SW480 (cell line): ENCODE results near the gene SACM1L.

Source experiments
- DNase-seq: peaks from one replicate; pipeline ENCODE4 v3.0.0-alpha.2; 2016; ENCODE audit warnings: low spot score

Gene SACM1L, protein sequence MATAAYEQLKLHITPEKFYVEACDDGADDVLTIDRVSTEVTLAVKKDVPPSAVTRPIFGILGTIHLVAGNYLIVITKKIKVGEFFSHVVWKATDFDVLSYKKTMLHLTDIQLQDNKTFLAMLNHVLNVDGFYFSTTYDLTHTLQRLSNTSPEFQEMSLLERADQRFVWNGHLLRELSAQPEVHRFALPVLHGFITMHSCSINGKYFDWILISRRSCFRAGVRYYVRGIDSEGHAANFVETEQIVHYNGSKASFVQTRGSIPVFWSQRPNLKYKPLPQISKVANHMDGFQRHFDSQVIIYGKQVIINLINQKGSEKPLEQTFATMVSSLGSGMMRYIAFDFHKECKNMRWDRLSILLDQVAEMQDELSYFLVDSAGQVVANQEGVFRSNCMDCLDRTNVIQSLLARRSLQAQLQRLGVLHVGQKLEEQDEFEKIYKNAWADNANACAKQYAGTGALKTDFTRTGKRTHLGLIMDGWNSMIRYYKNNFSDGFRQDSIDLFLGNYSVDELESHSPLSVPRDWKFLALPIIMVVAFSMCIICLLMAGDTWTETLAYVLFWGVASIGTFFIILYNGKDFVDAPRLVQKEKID

DNA sequence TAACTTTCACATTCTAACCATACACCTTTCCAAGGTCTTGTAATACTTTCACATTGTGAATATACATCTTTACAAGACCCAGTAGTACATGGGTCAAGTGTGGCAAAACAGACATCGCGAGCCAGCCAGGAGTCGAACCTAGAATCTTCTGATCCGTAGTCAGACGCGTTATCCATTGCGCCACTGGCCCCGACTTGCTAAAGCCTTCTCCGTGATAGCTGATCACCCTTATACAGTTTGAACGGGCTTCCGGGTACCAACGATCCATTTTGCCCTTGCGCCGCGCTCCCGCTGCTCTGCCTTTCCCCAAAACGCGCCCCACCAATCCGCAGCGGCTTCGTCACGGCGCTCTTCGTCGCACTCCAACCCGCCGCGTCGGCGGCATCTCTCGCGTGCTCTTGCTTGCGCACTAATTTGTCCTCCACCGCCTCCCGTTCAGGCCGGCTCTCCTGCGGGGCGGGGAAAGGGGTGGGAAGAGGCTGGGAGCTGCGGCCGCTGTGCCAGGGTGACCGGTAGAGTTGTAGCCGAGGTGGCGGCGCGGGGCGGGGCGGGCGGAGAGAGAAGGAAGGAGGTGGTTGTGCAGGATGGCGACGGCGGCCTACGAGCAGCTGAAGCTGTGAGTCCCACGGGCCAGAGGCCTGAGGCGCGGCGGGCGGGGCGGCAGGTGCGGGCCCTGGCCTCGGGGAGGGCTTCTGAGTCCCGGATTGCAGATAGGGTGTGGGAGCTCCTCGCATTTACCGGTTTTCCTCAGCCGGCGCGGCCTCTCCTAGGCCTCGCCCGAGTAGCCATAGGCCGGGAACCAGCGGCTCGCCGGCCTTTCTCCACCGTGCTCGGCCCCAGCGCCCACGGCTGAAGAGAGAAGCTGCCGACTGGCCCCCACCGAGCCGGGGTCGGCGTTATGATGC lies at the start of gene SACM1L:
SACM1L (plus strand) TSS at position 515 of the 905 bp plus-strand sequence; CDS start at position 585, 70 bp downstream.
- peak; percentile 98 for DNase-seq

DNA sequence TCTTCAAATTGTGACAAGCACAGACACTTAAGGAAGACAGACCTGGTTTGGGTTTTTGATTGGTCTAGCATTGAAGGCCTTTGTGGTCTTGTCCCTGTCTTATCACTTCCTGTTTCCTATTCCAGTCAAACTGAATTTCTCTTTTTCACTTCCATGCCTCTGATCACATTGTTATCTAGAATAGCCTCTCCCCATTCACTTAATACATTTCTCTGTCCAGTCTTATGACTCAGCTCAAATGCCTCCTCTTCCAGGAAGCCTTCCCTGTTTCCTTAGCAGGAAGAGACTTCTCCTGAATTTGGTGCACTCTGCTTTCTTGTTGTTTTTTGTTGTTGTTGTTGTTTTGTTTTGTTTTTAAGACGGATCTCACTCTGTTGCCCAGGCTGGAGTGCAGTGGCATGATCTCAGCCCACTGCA lies 49.1 kb upstream of the SACM1L start:
- DNase-seq = no peak

DNA sequence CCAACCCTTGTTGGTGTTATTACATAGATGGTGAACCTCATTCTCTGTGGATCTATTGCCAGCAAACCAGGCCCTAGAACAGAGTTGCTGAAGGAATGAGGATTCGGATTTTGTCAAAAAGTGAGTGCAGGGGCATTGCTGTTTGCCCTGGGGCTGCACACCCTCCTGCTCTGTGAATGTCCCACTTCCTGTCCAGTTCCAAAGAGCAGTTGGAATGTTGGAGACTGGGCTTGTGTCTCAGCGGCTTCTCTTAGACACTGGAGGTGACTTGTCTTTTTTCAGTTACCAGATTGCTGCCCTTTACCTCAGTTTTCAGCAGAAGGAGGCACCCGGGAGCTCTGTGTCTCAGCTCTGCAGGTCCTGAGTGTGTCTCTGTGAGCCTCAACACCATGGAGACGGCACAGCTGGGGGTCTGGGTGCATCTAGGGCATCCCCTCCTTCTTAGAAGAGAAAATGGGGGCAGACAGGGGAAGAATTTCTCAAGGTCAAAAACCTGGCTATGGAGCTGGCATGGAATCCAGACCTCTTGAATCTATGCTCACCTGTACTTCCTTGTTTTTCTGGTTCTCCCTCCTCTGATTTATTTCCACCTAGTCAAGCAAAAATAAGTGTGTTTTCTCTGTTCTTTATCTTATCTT lies 48.4 kb upstream of the SACM1L start:
- DNase-seq = no peak

DNA sequence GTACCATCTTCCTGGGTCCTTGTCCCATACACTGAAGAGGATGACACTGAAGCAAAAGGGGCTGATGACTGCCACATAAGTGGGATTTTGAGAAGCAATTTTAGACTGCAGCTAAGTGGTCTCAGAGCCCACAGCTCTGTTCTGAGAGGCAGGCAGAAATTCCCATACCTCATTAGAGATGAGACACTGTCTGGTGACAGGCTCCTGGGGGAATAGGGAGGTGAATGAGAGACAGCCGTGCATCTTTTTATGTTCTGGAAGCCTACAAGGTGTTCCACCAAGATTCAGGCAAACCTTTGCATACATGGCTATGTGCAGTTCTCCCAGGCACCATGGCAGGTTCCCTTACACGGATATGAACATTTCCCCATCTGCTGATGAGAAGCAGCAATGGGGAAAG lies 47.4 kb upstream of the SACM1L start:
- no peak for DNase-seq

DNA sequence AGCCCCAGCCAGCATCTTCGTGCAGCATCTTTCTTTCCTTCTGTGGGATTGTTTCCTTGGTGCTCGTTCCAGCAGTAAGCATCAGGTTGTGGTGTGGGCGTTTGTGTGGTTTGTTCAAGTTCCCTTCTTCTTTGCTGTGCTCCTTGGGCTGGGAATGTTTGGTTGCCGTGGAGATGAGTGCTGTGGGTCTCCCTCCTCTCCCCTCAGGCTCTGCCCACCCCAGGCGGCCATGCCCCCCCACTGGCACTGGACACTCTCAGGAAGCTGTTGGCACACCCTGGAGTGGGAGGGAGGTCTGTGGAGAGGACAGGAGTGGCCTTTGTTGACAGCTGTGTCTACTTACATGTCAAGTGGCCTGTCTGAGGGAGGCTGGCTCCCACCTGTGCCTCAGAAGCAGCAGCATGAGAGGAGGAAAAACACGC lies 46.5 kb upstream of the SACM1L start:
- no peak for DNase-seq

DNA sequence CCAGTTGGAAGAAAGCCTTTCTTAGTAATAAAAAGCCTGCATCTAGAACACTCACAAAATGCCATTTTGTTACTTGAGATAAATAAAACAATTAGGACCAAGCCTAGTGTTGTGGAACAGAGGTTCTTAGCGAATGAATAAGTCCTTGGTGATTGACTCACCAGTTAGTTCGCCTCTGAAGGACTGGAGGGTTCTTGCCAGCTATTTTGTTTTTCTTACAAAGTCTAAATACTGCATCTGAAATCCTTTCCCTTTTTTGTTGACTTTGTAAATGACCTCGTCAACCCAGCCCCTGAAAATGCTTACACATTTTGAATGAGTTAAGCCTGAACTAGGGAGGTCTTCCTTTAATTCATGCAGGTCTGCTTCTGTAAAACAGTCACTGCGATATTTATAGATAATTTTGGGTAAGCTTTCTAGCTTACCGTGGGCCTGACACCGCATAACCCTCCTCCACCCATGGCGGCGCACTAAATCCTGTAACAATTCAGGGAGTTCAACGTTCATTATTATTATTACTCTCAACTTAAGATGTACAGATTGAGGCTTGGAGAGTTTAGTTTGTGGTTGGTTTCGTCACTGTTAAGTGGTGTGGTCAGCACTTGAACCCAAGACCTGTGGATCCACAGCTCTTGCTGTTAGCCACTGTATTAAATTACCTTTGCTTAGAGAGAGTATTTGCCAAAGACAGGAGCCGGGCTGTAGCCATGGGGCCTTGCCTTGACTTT lies 45.0 kb upstream of the SACM1L start:
- DNase-seq = no peak

DNA sequence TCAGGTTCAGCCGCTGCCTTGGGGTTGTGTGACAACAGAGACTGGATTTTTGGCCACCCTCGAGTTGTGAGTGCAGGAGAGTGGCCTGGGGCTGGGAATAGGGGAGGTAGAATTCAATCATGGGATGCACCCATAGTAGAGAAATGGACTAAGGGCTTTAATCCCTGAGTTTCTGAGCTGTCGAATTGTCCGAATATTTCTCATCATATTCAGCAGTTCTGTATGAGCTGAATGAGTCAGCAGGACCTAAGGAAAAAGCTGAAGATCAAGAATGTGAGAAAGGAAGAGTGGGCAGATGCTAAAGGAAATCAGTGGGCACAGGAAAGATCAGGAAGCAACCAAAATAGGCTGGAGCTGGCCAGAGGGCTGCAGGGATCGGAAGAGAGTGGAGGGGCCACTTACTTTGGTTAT lies 44.4 kb upstream of the SACM1L start:
- peak; percentile 10 for DNase-seq

DNA sequence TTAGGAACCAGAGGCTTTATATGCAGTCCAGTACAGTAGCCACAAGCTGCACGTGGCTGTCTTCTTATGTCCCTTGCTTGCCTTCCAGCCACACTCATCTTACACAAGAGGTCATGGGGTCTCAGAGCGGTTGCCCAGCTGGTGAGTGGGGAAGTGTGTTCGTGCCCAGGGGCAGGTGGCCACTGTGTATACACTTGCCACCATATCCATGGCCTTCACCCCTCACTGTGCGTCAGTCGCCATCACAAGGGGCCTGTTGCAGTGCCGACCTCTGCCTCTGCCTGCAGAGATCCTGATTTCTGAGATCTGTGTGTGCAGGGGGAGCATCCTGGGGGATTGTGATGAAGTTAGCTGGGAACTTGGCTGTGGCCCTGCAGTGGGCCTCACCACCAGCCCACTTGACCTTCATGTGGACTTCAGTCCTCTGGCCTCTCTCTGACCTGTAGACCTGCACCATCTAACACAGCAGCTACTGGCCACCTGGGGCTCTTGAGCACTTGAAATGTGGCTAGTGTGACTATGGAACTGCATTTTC lies 43.1 kb upstream of the SACM1L start:
- no peak for DNase-seq

DNA sequence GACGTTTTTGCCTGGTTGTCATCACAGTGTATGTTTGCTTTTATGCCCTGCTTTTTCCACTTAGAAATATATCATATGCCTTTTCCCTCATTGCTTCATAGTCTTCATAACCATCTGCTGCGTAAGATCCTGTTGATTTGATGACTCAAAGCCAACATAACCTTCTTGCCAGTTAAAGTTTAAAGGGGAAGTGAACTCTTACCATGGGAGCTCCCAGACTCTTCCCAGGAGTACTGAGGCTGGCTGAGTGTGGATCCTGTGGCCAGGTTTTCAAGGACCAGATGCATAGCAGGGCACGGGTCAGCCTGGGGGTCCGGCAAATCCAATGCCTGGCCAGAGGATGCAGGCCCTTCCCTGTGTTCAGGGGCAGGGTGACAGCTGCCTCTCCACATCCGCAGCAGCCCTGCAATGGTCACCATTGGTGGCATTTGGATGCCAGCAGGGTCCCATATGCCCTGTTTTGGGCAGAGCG lies 42.0 kb upstream of the SACM1L start:
- peak; percentile 36 for DNase-seq

DNA sequence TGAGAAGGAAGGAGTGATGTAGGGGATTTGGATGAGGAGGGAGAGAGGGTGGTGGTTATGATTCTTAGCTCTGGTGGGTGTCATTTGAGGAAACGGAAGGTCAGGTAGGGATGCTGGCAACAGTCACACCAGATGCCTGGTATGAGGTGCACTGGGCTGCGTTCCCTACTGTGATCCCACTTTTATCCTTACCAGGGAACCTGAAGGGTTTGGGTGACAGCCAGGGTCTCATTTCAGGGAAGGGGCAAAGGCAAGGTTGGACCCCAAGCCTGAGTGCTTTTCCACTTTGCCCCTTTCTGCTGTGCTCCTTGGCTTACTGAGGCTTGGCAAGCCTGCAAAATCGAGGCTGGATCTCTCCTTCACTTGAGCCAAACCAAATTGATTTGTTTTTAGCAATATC lies 36.0 kb upstream of the SACM1L start:
- no peak for DNase-seq

DNA sequence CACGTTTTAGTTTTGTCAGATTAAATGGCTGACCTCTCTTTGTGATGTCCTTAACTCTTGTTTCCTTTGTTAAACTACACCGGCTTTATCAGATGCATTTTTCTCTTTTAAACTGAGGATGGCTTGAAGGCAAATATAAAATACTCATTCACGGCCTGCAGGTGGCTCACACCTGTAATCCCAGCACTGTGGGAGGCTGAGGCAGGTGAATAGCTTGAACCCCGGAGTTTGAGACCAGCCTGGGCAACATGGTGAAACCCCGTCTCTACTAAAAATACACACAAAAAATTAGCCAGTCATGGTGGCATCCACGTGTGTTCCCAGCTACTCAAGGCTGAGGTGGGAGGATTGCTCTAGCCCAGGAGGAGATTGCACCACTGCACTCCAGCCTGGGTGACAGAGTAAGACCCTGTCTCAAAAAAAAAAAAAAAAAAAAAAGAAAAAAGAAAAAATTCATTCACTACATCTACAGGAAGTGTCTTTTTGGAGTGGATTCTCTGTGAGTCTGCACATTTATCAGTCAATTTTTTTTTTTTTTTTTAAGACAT lies 34.7 kb upstream of the SACM1L start:
- no peak for DNase-seq

DNA sequence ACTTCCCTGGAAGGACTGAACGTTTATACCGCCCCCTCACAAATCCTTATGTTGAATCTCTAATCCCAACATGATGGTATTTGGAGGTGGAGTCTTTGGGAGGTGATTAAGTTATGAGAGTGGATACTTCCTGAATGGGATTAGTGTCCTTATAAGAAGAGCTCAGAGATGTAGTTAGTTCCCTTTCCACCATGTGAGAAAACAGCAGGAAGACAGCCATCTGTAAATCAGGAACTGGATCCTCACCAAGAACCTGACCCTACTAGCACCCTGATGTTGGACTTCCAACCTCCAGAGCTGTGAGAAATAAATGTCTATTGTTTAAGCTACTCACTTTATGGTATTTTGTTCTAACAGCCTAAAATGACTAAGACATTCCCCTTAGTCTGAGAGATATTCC lies 33.3 kb upstream of the SACM1L start:
- no peak for DNase-seq

DNA sequence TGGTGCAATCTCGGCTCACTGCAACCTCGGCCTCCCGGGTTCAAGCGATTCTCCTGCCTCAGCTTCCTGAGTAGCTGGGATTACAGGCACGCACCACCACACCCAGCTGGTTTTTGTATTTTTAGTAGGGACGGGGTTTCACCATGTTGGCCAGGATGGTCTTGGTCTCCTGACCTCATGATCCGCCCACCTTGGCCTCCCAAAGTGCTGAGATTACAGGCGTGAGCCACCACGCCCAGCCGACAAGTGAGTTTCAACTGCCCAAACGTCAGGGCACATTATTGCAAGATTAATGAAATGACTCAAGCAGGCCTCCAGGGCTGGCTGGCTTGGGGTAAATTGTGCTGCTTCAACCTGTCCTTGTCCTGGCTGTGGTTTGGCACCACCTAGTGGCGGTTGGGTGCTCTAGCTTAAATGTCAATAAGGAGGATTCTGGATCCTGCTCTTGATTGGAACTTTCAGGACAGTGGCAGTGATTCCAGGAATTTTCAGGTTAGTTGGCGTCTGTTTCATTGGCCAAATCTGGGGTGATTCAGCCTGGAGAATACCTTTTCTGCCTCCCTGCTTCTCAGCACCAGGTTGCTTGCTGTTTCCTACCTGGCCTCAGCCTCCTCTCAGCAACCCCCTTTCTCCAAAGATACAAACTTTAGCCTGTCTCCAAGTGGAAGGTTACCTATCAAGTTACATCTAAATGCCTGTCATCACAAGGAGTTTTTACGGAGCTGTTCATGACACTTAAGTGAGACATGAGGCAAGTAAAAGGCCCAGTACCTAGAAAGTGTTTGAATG lies 32.4 kb upstream of the SACM1L start:
- DNase-seq = peak; percentile 85

DNA sequence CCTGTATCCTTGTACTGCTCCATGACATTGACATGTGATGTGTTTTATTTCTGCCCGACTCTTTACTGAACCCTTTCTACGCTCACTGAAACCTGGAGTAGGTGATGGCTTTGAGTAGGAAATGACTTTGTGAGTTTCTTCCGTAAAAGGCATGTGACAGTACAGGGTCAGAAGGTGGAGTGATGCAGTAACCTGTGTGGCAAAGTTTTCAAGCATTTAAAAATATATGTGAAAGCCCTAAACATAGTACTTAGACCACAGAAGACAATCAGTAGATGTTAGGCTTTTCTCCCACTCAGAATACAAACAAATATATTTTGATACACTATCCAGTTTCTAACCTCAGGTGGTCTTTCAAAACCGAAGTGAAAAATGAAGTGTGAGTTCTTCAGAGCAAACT lies 31.3 kb upstream of the SACM1L start:
- no peak for DNase-seq

DNA sequence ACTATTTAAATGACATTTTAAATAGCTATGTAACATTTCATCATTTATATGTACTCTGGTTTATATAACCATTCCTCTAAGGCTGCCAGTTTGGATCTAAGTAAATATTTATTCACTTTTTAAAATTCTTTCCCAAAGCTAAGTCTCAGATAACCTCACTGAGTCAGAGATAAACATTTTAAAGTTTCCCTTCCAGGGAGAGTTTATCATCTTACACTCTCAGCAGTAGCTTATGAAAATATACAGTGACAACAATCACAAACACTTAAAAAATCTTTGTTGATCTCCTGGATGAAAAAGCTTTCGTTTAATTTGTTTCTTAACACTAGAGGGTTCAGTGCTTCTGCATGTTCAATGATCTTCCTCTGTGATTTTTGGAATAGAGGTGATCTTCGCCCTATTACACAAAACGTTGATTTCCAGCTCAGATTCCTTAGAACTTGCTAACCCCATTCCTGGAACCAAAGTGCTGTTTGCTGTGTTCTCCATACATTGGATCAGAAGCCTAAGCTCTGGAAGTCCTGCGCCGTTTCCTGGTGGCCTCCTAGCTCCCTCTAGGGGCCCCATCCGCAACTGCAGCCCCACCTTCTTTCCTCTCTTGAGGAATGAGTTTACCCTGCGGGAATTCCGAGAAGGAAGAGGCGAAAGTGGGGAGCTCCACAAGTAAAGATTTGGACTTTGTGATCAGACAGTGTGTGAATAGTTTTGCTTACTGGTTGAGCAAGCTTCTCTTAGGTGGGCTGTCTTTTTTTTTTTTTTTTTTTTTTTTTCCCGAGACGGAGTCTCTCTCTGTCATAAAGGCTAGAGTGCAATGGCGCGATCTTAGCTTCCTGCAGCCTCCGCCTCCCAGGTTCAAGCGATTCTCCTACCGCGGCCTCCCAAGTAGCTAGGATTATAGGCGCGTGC lies 29.3 kb upstream of the SACM1L start:
- DNase-seq = peak; percentile 45

DNA sequence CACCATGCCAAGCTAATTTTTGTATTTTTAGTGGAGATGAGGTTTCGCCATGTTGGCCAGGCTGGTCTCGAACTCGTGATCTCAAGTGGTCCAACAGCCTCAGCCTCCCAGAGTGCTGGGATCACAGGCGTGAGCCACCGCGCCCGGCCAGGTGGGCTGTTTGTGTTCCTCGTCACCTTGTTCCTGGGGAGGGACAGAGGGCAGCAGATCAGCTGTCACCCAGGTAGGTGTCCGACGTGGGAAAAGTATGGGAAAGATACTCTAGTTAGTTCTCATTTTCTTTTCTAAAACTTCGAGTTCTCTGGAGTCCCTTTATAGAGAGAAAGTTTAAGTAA lies 28.7 kb upstream of the SACM1L start:
- DNase-seq = no peak

DNA sequence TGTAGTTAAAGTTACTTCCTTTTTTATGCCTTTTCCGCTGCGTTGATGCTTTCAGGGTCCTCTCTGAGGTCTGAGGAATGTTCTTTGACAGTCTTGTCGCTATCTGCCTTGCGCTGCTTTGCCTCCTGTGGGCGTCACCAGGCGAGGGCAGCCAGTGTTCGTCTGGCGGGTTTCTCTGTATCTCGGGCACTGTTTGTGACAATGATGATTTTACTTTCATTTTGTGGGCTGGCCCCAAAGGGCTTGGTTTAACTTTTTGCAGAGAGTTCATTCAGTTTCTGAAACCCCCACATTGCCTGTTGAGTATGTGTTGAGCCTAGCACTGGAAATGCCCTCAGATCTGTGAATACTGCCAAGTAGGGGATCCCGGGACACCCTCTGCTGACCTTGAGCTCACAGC lies 24.6 kb upstream of the SACM1L start:
- no peak for DNase-seq

DNA sequence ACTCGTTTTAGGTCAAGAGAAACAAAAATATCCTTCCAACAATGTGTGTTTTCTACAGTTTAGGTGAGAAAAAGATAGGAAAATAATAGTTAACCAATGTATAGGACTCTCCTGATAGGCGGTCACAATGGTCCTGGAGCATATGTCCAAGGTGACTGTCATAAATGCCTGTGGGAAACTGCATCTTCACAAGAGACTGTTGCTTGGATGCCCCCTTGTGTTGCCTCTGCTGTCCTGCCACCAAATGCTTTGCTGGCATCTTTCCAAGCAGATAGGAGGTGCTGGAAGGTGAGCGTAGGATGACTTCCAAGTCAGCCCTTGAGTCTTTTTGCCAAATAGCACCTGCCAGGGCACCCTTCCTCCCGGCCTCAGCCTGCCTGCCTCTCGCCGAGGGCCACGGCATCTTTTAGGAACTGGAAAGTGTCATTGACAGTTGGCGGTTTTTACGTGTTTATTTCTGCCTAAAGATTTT lies 24.1 kb upstream of the SACM1L start:
- peak; percentile 63 for DNase-seq
